Measurements from ENCODE around the gene LHX3.

The LHX3 gene

DNA sequence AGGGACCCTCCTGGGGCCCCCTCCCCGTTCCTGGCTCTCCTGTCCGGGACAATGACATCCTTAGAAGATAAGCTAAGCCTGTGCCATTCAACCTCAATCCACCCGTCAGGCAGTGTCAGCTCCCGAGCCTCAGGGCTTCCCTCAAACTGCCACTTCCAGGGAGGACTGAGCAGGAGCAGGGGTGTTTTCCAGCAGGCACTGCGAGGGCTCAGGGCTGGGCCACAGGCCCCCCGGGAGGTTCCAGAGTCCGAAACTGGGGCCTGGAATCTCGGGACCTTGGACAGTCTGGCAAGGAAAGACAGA is 26.2 kb downstream of the LHX3 start:
- TF ChIP-seq, protein P1, sequence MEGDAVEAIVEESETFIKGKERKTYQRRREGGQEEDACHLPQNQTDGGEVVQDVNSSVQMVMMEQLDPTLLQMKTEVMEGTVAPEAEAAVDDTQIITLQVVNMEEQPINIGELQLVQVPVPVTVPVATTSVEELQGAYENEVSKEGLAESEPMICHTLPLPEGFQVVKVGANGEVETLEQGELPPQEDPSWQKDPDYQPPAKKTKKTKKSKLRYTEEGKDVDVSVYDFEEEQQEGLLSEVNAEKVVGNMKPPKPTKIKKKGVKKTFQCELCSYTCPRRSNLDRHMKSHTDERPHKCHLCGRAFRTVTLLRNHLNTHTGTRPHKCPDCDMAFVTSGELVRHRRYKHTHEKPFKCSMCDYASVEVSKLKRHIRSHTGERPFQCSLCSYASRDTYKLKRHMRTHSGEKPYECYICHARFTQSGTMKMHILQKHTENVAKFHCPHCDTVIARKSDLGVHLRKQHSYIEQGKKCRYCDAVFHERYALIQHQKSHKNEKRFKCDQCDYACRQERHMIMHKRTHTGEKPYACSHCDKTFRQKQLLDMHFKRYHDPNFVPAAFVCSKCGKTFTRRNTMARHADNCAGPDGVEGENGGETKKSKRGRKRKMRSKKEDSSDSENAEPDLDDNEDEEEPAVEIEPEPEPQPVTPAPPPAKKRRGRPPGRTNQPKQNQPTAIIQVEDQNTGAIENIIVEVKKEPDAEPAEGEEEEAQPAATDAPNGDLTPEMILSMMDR (IDR thresholded peaks at IDR 0.05; ENCODE audit: low read depth, low read length): no peak
- TF ChIP-seq EZH2phosphoT487 (IDR thresholded peaks at IDR 0.05; ENCODE audit: low read depth): no peak
- Histone ChIP-seq H3K27me3 (ENCODE audit: low read depth, low read length) (no peaks in the 10 kb centered on the region), H4K20me1 (ENCODE audit: insufficient read depth, low read length) (no peaks in the 10 kb centered on the region), H3K27ac (ENCODE audit: low read length) (no peak overlapping the region), H3K36me3 (replicated peaks; ENCODE audit: low read depth, low read length) (no peaks in the 10 kb centered on the region), H3K4me2 (ENCODE audit: low read length) (no peak overlapping the region), H3K4me1 (ENCODE audit: low read length) (no peaks in the 10 kb centered on the region), H3K9ac (ENCODE audit: low read length) (no peak overlapping the region), H3K79me2 (ENCODE audit: low read length) (no peaks in the 10 kb centered on the region), H3K4me3 (ENCODE audit: low read length) (no peak overlapping the region), H2AFZ (ENCODE audit: low read depth, low read length) (no peak overlapping the region), H3K9me3 (ENCODE audit: insufficient read depth, low read length) (no peaks in the 10 kb centered on the region)

DNA sequence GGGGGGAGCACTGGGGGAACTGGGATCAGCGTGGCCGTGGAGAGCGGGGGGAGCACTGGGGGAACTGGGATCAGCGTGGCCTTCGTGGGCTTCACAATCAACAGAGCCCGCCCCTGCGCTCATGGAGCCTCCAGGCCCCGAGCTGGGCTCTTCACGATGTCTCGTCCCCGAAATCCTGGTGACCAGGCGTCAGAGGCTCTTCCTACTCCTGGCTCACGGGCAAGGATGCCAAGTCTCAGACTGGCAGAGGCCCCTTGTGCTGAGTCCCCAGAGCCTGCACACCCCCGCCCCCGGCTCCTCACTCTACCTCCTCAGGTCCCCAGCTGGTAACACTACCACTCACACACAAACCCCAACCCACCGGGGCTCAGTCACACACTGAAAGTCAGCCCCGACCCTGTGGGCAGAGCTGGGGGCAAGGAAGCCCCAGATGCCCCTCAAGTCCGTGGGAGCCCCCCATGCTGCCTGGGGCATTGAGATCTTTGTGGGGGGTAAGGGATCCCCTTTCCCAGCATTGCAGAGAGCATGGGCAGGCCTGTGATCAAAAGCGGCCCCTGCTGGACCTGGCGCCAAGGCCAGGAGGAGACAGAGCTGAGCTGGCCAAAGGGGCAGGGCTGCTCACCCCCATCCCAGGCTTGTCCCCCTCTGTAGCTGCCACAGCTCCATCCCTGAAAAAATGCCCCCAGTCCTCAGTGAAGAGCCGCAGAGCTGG is 26.7 kb downstream of the LHX3 start:
- H4K20me1 ChIP-seq (ENCODE audit: insufficient read depth, low read length): no peaks in the 10 kb centered on the region
- H3K27ac ChIP-seq (ENCODE audit: low read length): no peak overlapping the region
- H3K27me3 ChIP-seq (ENCODE audit: low read depth, low read length): no peaks in the 10 kb centered on the region
- no peaks in the 10 kb centered on the region for H3K4me1 ChIP-seq (ENCODE audit: low read length)
- no peak for TF ChIP-seq EZH2phosphoT487 (IDR thresholded peaks at IDR 0.05; ENCODE audit: low read depth)
- TF ChIP-seq, protein P1 (IDR thresholded peaks at IDR 0.05; ENCODE audit: low read depth, low read length): no peak
- H3K9ac ChIP-seq (ENCODE audit: low read length): no peak overlapping the region
- no peaks in the 10 kb centered on the region for H3K36me3 ChIP-seq (replicated peaks; ENCODE audit: low read depth, low read length)
- H3K4me3 ChIP-seq (ENCODE audit: low read length): no peak overlapping the region
- H3K9me3 ChIP-seq (ENCODE audit: insufficient read depth, low read length): no peaks in the 10 kb centered on the region
- no peak overlapping the region for H2AFZ ChIP-seq (ENCODE audit: low read depth, low read length)
- H3K79me2 ChIP-seq (ENCODE audit: low read length): no peaks in the 10 kb centered on the region
- H3K4me2 ChIP-seq (ENCODE audit: low read length): no peak overlapping the region

DNA sequence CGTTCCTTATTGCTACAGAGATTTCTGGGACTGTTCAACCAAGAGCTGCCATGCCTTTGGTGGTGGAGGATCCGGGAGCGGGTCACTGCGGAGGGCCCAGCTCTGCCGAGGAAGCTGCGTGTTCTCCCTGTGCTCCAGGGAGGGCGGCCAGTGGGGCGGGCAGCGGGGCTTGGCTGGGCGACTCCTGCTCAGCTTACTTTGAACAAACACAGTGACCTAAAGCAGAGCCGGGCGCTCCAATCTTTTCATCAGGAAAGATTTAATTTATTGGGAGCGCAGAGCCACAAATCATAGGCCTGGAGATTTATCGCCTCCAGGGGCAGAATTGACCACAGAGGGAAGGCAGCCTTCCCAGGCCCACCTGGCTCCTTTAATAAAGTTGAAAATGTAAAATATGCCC is 27.7 kb downstream of the LHX3 start:
- TF ChIP-seq EZH2phosphoT487 (IDR thresholded peaks at IDR 0.05; ENCODE audit: low read depth): no peak
- TF ChIP-seq, protein P1 (IDR thresholded peaks at IDR 0.05; ENCODE audit: low read depth, low read length): no peak
- no peaks in the 10 kb centered on the region for H3K4me1 ChIP-seq (ENCODE audit: low read length)
- no peaks in the 10 kb centered on the region for H3K36me3 ChIP-seq (replicated peaks; ENCODE audit: low read depth, low read length)
- no peak overlapping the region for H3K27ac ChIP-seq (ENCODE audit: low read length)
- H3K9ac ChIP-seq (ENCODE audit: low read length): no peak overlapping the region
- H3K79me2 ChIP-seq (ENCODE audit: low read length): no peaks in the 10 kb centered on the region
- no peak overlapping the region for H2AFZ ChIP-seq (ENCODE audit: low read depth, low read length)
- H3K4me3 ChIP-seq (ENCODE audit: low read length): no peak overlapping the region
- H3K4me2 ChIP-seq (ENCODE audit: low read length): no peak overlapping the region
- H4K20me1 ChIP-seq (ENCODE audit: insufficient read depth, low read length): no peaks in the 10 kb centered on the region
- no peaks in the 10 kb centered on the region for H3K27me3 ChIP-seq (ENCODE audit: low read depth, low read length)
- H3K9me3 ChIP-seq (ENCODE audit: insufficient read depth, low read length): no peaks in the 10 kb centered on the region

DNA sequence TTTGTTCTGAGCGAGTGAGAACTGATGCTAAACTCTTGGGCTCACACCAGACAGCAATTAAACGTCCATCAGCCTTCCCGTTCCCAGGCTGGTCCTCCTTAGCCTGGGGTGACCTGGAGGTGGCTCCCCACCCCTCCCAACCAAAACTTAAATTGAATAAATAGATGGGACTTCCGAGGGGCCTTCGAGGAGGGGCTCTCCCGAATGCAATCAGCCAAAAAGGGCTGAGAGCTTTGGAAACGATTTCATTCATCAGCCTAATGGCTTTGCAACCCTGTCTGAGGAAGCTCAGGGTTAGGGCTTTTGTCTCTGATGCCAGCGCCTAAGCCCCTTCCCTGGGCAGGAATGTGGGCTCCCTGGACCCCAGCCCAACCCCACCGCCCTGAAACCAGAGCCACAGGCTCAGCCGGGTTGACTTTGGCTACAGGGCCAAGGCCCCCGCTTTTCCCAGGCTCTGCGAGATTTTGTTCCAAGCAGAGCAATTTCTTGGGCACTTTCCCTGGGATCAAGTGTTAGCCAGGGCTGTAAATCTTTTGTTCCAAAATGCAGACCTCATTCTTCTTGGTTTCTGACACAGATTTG is 29.2 kb downstream of the LHX3 start:
- Histone ChIP-seq H3K4me1 (ENCODE audit: low read length) (peaks cover 12% of the 10 kb centered on the region; the same call in 1 of the 2 replicates), H3K4me2 (ENCODE audit: low read length) (no peak overlapping the region), H3K27me3 (ENCODE audit: low read depth, low read length) (no peaks in the 10 kb centered on the region), H3K79me2 (ENCODE audit: low read length) (no peaks in the 10 kb centered on the region), H3K9me3 (ENCODE audit: insufficient read depth, low read length) (no peaks in the 10 kb centered on the region), H3K27ac (ENCODE audit: low read length) (no peak overlapping the region), H3K4me3 (ENCODE audit: low read length) (no peak overlapping the region), H3K9ac (ENCODE audit: low read length) (no peak overlapping the region), H2AFZ (ENCODE audit: low read depth, low read length) (no peak overlapping the region), H4K20me1 (ENCODE audit: insufficient read depth, low read length) (no peaks in the 10 kb centered on the region), H3K36me3 (replicated peaks; ENCODE audit: low read depth, low read length) (no peaks in the 10 kb centered on the region)
- no peak for TF ChIP-seq EZH2phosphoT487 (IDR thresholded peaks at IDR 0.05; ENCODE audit: low read depth)
- TF ChIP-seq, protein P1 (IDR thresholded peaks at IDR 0.05; ENCODE audit: low read depth, low read length): no peak

All from OCI-LY3 (cell line).